Neutrophil (primary cell): ENCODE results near the gene KDM8.

Source experiments
- H3K27ac ChIP-seq: fragments of 200-600 bp; sonication (generic); 2 replicates; pipeline ENCODE4 v1.5.1; 2016; ENCODE audit warnings: mild to moderate bottlenecking, moderate library complexity
- H3K27me3 ChIP-seq: fragments of 200-600 bp; sonication (generic); 2 replicates; pipeline ENCODE4 v1.6.0; 2016; ENCODE audit warnings: mild to moderate bottlenecking
- H3K36me3 ChIP-seq: fragments of 200-600 bp; sonication (generic); 2 replicates; pipeline ENCODE4 v1.5.1; 2017
- H3K4me1 ChIP-seq, 2 experiments: fragments of 200-600 bp in 1 of 2; sonication (generic) in 1 of 2; 1 replicate in 1 of 2; 2 replicates in 1 of 2; pipeline versions ENCODE4 v1.5.1 to v1.6.1; 2013 to 2016; ENCODE audit warnings: low read depth in 1 of 2, low read length in 1 of 2, mild to moderate bottlenecking in 1 of 2, moderate library complexity in 1 of 2; ENCODE audit not compliant: control insufficient read depth in 1 of 2, insufficient read depth in 1 of 2
- H3K4me3 ChIP-seq, 2 experiments: fragments of 200-600 bp in 1 of 2; sonication (generic) in 1 of 2; 1 replicate in 1 of 2; 2 replicates in 1 of 2; pipeline ENCODE4 v1.5.1; 2013 to 2016; ENCODE audit warnings: low read depth in 1 of 2, low read length in 1 of 2, mild to moderate bottlenecking in 1 of 2, moderate library complexity in 1 of 2
- H3K9me3 ChIP-seq: fragments of 200-600 bp; sonication (generic); 2 replicates; pipeline ENCODE4 v1.5.1; 2016
- CTCF ChIP-seq: fragments of 200-600 bp; sonication (generic); IDR thresholded peaks from 2 replicates; pipeline ENCODE4 v1.5.1; 2016; ENCODE audit warnings: antibody characterized with exemption

KDM8 gene

GRCh38 chr16:27253526-27253930 lies 50.2 kb downstream of the KDM8 start:
- no peak for TF ChIP-seq CTCF
- Histone ChIP-seq H3K27ac (no peak overlapping the region), H3K9me3 (no peaks in the 10 kb centered on the region), H3K4me3 (no peak overlapping the region), H3K27me3 (no peaks in the 10 kb centered on the region), H3K36me3 (peaks cover 7% of the 10 kb centered on the region), H3K4me1 (no peaks in the 10 kb centered on the region)

- H3K9me3 ChIP-seq: no peaks in the 10 kb centered on the region
- H3K36me3 ChIP-seq: peaks cover 7% of the 10 kb centered on the region
- H3K27me3 ChIP-seq: no peaks in the 10 kb centered on the region
- no peaks in the 10 kb centered on the region for H3K4me1 ChIP-seq
- no peak overlapping the region for H3K4me3 ChIP-seq
- H3K27ac ChIP-seq: no peak overlapping the region
- no peak for TF ChIP-seq CTCF
These were observed 51.0 kb downstream of the KDM8 start for GRCh38 chr16:27254262-27254811.

- no peak overlapping the region for H3K4me3 ChIP-seq
- peaks cover 7% of the 10 kb centered on the region for H3K36me3 ChIP-seq
- TF ChIP-seq CTCF: no peak
- no peak overlapping the region for H3K27ac ChIP-seq
- H3K9me3 ChIP-seq: no peaks in the 10 kb centered on the region
- H3K27me3 ChIP-seq: no peaks in the 10 kb centered on the region
- peaks cover 0 to 2% of the 10 kb centered on the region in 2 experiments for H3K4me1 ChIP-seq
These were observed 53.5 kb downstream of the KDM8 start for GRCh38 chr16:27256861-27257260.

GRCh38 chr16:27257271-27257670 lies 53.9 kb downstream of the KDM8 start:
- H3K4me1 ChIP-seq: peaks cover 2 to 6% of the 10 kb centered on the region in 2 experiments
- H3K36me3 ChIP-seq: peaks cover 7% of the 10 kb centered on the region
- no peak for TF ChIP-seq CTCF
- H3K27ac ChIP-seq: no peak overlapping the region
- H3K4me3 ChIP-seq: no peak overlapping the region
- no peaks in the 10 kb centered on the region for H3K27me3 ChIP-seq
- H3K9me3 ChIP-seq: no peaks in the 10 kb centered on the region

DNA sequence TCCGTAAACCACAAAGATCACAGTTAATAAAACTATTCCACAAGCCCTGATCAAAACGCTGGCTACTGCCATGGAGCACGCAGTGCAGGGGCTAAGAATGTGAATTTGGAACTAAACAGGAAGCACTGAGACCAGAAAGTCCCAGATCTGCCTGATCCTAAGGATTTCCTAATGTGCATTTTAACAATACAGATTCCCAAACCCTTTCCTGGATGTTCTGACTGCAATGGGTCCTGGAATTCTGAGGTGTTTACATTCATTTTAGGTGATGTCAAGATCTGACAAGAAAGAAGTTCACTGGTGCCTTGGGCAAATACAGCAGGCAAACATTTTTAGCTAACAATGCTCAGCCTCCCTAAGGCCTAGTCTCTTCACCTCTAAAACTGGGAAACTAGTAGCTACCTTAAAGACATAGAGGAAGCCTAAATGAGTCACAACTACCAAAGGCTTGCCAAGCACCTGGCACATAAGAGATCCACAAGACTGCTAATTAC lies 55.0 kb downstream of the KDM8 start:
- Histone ChIP-seq H3K4me1 (peaks cover 12 to 16% of the 10 kb centered on the region in 2 experiments), H3K27ac (no peak overlapping the region), H3K36me3 (peaks cover 7% of the 10 kb centered on the region), H3K9me3 (no peaks in the 10 kb centered on the region), H3K4me3 (no peak overlapping the region), H3K27me3 (no peaks in the 10 kb centered on the region)
- TF ChIP-seq CTCF: no peak
